Measurements from ENCODE around the gene HM13. TPM values are rescaled to one million over a fixed set of nuclear protein-coding genes. Genes with fewer than 3 reads are reported as not detected.

Gene HM13
- total and polyA plus RNA-seq, 2 of the 13 experiments (the other 11 are each of a cell fraction or from before 2014, with no cell fraction given): 118 to 243 TPM

GRCh38 chr20:31587545-31588389, 73.5 kb downstream of the HM13 start (continued):
- no peak for TF ChIP-seq DPF2 (CRISPR knock-in tag; IDR thresholded peaks at IDR 0.05; ENCODE audit: borderline replicate concordance, low read depth)
- no peak; the same call in none of the 2 replicates for TF ChIP-seq MEIS2 (CRISPR knock-in tag; IDR thresholded peaks at IDR 0.05)
- TF ChIP-seq MXI1 (IDR thresholded peaks at IDR 0.05; ENCODE audit: borderline replicate concordance, low read depth, low read length): peak; percentile 7; the same call in 1 of the 3 replicates
- TF ChIP-seq POGK (CRISPR knock-in tag; conservative IDR thresholded peaks at IDR 0.05): peak; percentile 64; the same call in 1 of the 2 replicates
- no peak; the same call in 1 of the 2 replicates for TF ChIP-seq TFDP2 (CRISPR knock-in tag; IDR thresholded peaks at IDR 0.05)
- no peak for TF ChIP-seq CBX1 (IDR thresholded peaks at IDR 0.05; ENCODE audit: low read depth)
- peak; percentile 86; the same call in 1 of the 2 replicates for TF ChIP-seq CHCHD3 (CRISPR knock-in tag; IDR thresholded peaks at IDR 0.05)
- TF ChIP-seq TEAD3 (CRISPR knock-in tag; optimal IDR thresholded peaks at IDR 0.05; ENCODE audit: borderline replicate concordance): no peak
- no peak for TF ChIP-seq NFRKB (IDR thresholded peaks at IDR 0.05)
- no peak for TF ChIP-seq ZNF354B (CRISPR knock-in tag; IDR thresholded peaks at IDR 0.05)
- TF ChIP-seq ZNF407 (CRISPR knock-in tag; IDR thresholded peaks at IDR 0.05; ENCODE audit: not compliant biosample characterization): no peak
- TF ChIP-seq GMEB1 (CRISPR knock-in tag; IDR thresholded peaks at IDR 0.05; ENCODE audit: borderline replicate concordance): no peak
- no peak for TF ChIP-seq ZNF782 (CRISPR knock-in tag; IDR thresholded peaks at IDR 0.05; ENCODE audit: borderline replicate concordance)
- no peak for TF ChIP-seq SMAD3 (CRISPR knock-in tag; IDR thresholded peaks at IDR 0.05)
- TF ChIP-seq ZNF441 (CRISPR knock-in tag; IDR thresholded peaks at IDR 0.05; ENCODE audit: borderline replicate concordance): no peak; the same call in 1 of the 2 replicates
- no peak; the same call in 1 of the 2 replicates for TF ChIP-seq HDAC2 (CRISPR knock-in tag; IDR thresholded peaks at IDR 0.05)

Measured in HepG2 (cell line).